ENCODE data around the gene CMTM1.

CMTM1 gene

DNA sequence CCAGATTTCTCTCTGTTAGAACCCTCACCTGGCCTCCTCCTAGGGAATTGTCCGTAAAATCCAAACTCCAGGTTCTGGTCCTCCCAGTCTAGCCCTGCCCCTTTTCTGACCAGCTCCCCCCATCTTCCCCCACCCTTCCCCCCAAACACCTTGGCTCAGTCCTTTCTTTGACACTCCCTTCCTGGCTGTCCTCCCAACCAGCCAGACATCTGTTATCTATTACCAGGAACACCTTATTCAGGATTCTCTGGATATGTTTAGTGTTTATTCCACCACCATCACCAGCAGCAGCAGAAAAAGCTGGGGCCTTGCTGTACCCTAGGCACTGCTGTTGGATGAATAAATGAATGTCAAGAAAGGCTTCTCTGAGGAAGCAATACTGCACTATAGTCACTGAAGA lies 34.2 kb downstream of the CMTM1 start:
- peaks cover 28% of the 10 kb centered on the region for H3K27me3 ChIP-seq (ENCODE audit: control insufficient read depth, low read length)
- H3K9me2 ChIP-seq (replicated peaks; ENCODE audit: control insufficient read depth, low read length): no peaks in the 10 kb centered on the region
- H3K4me3 ChIP-seq (ENCODE audit: low read length): no peak overlapping the region
- H3F3A ChIP-seq (ENCODE audit: control insufficient read depth, insufficient read depth): peaks cover 9% of the 10 kb centered on the region
- H4K20me1 ChIP-seq (ENCODE audit: control insufficient read depth, insufficient read depth, low read depth, low read length): no peaks in the 10 kb centered on the region
- peaks cover 2% of the 10 kb centered on the region; the same call in 1 of the 2 replicates for H3K79me2 ChIP-seq (ENCODE audit: control insufficient read depth, low read length)
- no peak overlapping the region for H3K4me2 ChIP-seq (ENCODE audit: low read length)
- peaks cover 17% of the 10 kb centered on the region for H3K9me3 ChIP-seq (ENCODE audit: control insufficient read depth, insufficient read depth, low read length)
- H3K4me1 ChIP-seq (ENCODE audit: control insufficient read depth, low read length): peaks cover 14% of the 10 kb centered on the region
- no peaks in the 10 kb centered on the region for H3K36me3 ChIP-seq (ENCODE audit: control insufficient read depth, low read length)
- no peak overlapping the region for H3K27ac ChIP-seq (ENCODE audit: low read depth, low read length)
- TF ChIP-seq, protein P1, sequence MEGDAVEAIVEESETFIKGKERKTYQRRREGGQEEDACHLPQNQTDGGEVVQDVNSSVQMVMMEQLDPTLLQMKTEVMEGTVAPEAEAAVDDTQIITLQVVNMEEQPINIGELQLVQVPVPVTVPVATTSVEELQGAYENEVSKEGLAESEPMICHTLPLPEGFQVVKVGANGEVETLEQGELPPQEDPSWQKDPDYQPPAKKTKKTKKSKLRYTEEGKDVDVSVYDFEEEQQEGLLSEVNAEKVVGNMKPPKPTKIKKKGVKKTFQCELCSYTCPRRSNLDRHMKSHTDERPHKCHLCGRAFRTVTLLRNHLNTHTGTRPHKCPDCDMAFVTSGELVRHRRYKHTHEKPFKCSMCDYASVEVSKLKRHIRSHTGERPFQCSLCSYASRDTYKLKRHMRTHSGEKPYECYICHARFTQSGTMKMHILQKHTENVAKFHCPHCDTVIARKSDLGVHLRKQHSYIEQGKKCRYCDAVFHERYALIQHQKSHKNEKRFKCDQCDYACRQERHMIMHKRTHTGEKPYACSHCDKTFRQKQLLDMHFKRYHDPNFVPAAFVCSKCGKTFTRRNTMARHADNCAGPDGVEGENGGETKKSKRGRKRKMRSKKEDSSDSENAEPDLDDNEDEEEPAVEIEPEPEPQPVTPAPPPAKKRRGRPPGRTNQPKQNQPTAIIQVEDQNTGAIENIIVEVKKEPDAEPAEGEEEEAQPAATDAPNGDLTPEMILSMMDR (IDR thresholded peaks at IDR 0.05; ENCODE audit: low read depth, low read length, poor library complexity, severe bottlenecking): no peak
- no peak for TF ChIP-seq EZH2phosphoT487 (IDR thresholded peaks at IDR 0.05; ENCODE audit: borderline replicate concordance, low read length)

DNA sequence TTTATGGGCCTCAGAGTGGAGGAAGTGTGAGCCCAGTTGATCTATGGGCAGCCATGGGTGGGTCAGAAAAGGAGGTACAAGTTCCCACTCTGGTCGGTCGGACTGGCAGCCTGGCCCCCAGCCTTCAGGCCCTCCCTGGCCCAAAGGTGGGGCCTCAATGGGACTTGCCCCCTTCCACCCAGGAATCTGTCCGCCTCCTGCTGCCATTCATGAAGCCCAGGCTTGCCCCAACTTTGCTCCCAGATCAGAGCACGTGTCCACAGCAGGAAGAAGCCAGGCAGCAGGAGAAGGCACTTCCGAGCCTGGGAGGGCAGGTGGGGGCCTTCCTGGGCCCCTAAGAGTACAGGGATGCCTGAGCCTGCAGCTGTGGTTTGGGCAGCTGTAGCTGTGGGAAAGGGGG lies 35.2 kb downstream of the CMTM1 start:
- H3F3A ChIP-seq (ENCODE audit: control insufficient read depth, insufficient read depth): peaks cover 9% of the 10 kb centered on the region
- no peaks in the 10 kb centered on the region for H3K36me3 ChIP-seq (ENCODE audit: control insufficient read depth, low read length)
- H3K27ac ChIP-seq (ENCODE audit: low read depth, low read length): no peak overlapping the region
- H3K4me2 ChIP-seq (ENCODE audit: low read length): no peak overlapping the region
- H3K4me1 ChIP-seq (ENCODE audit: control insufficient read depth, low read length): peaks cover 24% of the 10 kb centered on the region
- H3K9me3 ChIP-seq (ENCODE audit: control insufficient read depth, insufficient read depth, low read length): peaks cover 17% of the 10 kb centered on the region
- no peak overlapping the region for H3K4me3 ChIP-seq (ENCODE audit: low read length)
- H4K20me1 ChIP-seq (ENCODE audit: control insufficient read depth, insufficient read depth, low read depth, low read length): no peaks in the 10 kb centered on the region
- TF ChIP-seq, protein P1 (IDR thresholded peaks at IDR 0.05; ENCODE audit: low read depth, low read length, poor library complexity, severe bottlenecking): no peak
- no peak for TF ChIP-seq EZH2phosphoT487 (IDR thresholded peaks at IDR 0.05; ENCODE audit: borderline replicate concordance, low read length)
- peaks cover 28% of the 10 kb centered on the region for H3K27me3 ChIP-seq (ENCODE audit: control insufficient read depth, low read length)
- H3K79me2 ChIP-seq (ENCODE audit: control insufficient read depth, low read length): peaks cover 10% of the 10 kb centered on the region
- no peaks in the 10 kb centered on the region for H3K9me2 ChIP-seq (replicated peaks; ENCODE audit: control insufficient read depth, low read length)

DNA sequence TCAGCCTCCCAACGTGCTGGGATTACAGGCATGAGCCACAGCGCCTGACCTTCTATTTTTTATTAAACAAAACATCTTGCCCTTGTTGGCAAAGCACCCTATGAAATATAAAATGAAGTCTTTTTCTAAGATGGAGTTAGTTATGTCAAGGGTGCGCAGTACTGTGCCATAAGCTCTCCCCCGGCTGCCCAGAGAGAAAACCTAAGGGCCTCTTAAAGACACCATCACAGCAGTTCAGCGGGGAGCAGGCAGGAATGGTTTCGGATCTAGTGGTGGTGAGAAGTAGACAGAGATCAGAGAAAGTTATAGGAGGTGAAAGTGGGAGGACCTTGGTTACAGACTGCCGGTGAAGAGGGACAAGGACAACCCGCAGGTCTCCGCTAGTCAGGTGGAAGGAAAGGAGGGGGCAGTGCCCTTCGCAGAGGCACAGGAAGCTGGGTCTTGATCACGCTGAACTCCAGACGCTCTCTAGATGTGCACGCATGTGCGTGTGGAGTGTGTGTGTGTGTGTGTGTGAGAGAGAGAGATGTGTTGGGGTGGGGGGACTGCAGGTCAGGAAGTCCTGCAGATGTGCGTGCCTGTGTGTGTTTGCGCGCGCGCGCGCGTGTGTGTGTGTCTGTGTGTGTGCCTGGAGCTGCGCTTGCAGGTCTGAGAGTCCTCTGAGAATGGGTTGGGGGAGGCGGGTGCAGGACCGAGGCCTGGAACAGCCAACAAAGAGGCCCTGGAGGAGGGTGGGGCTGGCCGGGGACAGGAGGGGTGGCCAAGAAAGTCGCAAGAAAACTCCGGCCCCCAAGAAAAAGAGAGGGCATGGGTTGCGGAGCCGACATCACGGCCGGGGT lies 37.5 kb downstream of the CMTM1 start:
- Histone ChIP-seq H4K20me1 (ENCODE audit: control insufficient read depth, insufficient read depth, low read depth, low read length) (peaks cover 7% of the 10 kb centered on the region; the same call in 1 of the 2 replicates), H3K9me3 (ENCODE audit: control insufficient read depth, insufficient read depth, low read length) (peaks cover 17% of the 10 kb centered on the region), H3K27me3 (ENCODE audit: control insufficient read depth, low read length) (peaks cover 18% of the 10 kb centered on the region), H3K36me3 (ENCODE audit: control insufficient read depth, low read length) (peaks cover 1% of the 10 kb centered on the region), H3K9me2 (replicated peaks; ENCODE audit: control insufficient read depth, low read length) (no peaks in the 10 kb centered on the region), H3F3A (ENCODE audit: control insufficient read depth, insufficient read depth) (peaks cover 17% of the 10 kb centered on the region), H3K4me1 (ENCODE audit: control insufficient read depth, low read length) (peaks cover 47% of the 10 kb centered on the region), H3K4me3 (ENCODE audit: low read length) (peak overlapping the region; percentile 85), H3K27ac (ENCODE audit: low read depth, low read length) (peak overlapping the region; percentile 60), H3K4me2 (ENCODE audit: low read length) (peak overlapping the region; percentile 65), H3K79me2 (ENCODE audit: control insufficient read depth, low read length) (peaks cover 13% of the 10 kb centered on the region)
- TF ChIP-seq EZH2phosphoT487 (IDR thresholded peaks at IDR 0.05; ENCODE audit: borderline replicate concordance, low read length): no peak
- TF ChIP-seq, protein P1 (IDR thresholded peaks at IDR 0.05; ENCODE audit: low read depth, low read length, poor library complexity, severe bottlenecking): no peak
